ENCODE results near the gene RBM6. TPM values are rescaled to one million over a fixed set of nuclear protein-coding genes. Genes with fewer than 3 reads are reported as not detected.
"Not testable (repeated sequence)": the region's sequence is repeated elsewhere in the genome, so short reads cannot be mapped to it uniquely, and the experiment has no call there.

Gene RBM6
- polyA plus RNA-seq, 1 donor = 153 TPM

DNA sequence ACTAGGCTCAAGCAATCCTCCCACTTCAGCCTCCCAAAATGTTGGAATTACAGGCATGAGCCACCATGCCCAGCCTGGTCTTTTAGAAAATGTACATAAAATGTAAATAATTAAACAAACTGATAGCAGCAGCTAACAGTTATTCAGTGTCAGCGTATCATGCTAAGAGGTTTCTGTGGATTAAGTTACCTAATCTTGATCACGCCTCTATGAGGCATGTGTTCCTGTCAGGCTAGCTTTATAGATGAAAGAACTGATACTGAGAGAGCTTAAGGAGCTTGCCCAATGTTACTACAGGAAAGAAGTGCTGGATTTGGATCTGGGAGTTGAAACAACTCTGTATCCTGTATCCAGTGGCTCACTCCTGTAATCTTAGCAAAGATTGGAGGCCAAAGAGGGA lies 25.0 kb upstream of the RBM6 start:
- WGBS (ENCODE audit: insufficient coverage, low lambda C conversion rate) = 33% methylated on average over 1 of the region's 2 CpGs
- H3K4me3 ChIP-seq (ENCODE audit: low read length) = no peak overlapping the region
- H3K27ac ChIP-seq (ENCODE audit: low read length) = peak overlapping the region; percentile 8
- no peaks in the 10 kb centered on the region for H3K27me3 ChIP-seq (ENCODE audit: control insufficient read depth, insufficient read depth, low read length)
- DNase-seq = no peak
- H3K9me3 ChIP-seq (ENCODE audit: control insufficient read depth, low read depth, low read length) = no peaks in the 10 kb centered on the region
- H3K36me3 ChIP-seq (ENCODE audit: control insufficient read depth, insufficient read depth, low read length) = peaks cover 34% of the 10 kb centered on the region
- H3K4me1 ChIP-seq (ENCODE audit: control insufficient read depth, insufficient read depth, low read length) = peaks cover 6% of the 10 kb centered on the region

GRCh38 chr3:49916686-49917085 lies 23.3 kb upstream of the RBM6 start:
- no peaks in the 10 kb centered on the region for H3K27me3 ChIP-seq (ENCODE audit: control insufficient read depth, insufficient read depth, low read length)
- no peak overlapping the region for H3K27ac ChIP-seq (ENCODE audit: low read length)
- no CpG with 5 or more reads among the region's 5 CpGs for WGBS (ENCODE audit: insufficient coverage, low lambda C conversion rate)
- H3K36me3 ChIP-seq (ENCODE audit: control insufficient read depth, insufficient read depth, low read length) = peaks cover 18% of the 10 kb centered on the region
- peaks cover 6% of the 10 kb centered on the region for H3K4me1 ChIP-seq (ENCODE audit: control insufficient read depth, insufficient read depth, low read length)
- H3K4me3 ChIP-seq (ENCODE audit: low read length) = no peak overlapping the region
- H3K9me3 ChIP-seq (ENCODE audit: control insufficient read depth, low read depth, low read length) = no peaks in the 10 kb centered on the region
- no peak for DNase-seq

- H3K36me3 ChIP-seq (ENCODE audit: control insufficient read depth, insufficient read depth, low read length); DNase-seq; H3K27ac ChIP-seq (ENCODE audit: low read length); H3K4me1 ChIP-seq (ENCODE audit: control insufficient read depth, insufficient read depth, low read length); H3K4me3 ChIP-seq (ENCODE audit: low read length); H3K9me3 ChIP-seq (ENCODE audit: control insufficient read depth, low read depth, low read length); H3K27me3 ChIP-seq (ENCODE audit: control insufficient read depth, insufficient read depth, low read length): not testable (repeated sequence)
- 100% methylated on average over 1 of the region's 19 CpGs for WGBS (ENCODE audit: insufficient coverage, low lambda C conversion rate)
Measured at GRCh38 chr3:49917806-49918590, 22.0 kb upstream of the RBM6 start.

- Histone ChIP-seq H3K27me3 (ENCODE audit: control insufficient read depth, insufficient read depth, low read length) (no peaks in the 10 kb centered on the region), H3K4me3 (ENCODE audit: low read length) (no peak overlapping the region), H3K36me3 (ENCODE audit: control insufficient read depth, insufficient read depth, low read length) (peaks cover 2% of the 10 kb centered on the region), H3K4me1 (ENCODE audit: control insufficient read depth, insufficient read depth, low read length) (peaks cover 33% of the 10 kb centered on the region), H3K27ac (ENCODE audit: low read length) (no peak overlapping the region), H3K9me3 (ENCODE audit: control insufficient read depth, low read depth, low read length) (no peaks in the 10 kb centered on the region)
- WGBS (ENCODE audit: insufficient coverage, low lambda C conversion rate) = no CpG with 5 or more reads among the region's 2 CpGs
- DNase-seq = no peak
Measured at GRCh38 chr3:49924683-49925082, 15.3 kb upstream of the RBM6 start.

- Histone ChIP-seq H3K4me1 (ENCODE audit: control insufficient read depth, insufficient read depth, low read length) (peaks cover 38% of the 10 kb centered on the region), H3K4me3 (ENCODE audit: low read length) (no peak overlapping the region), H3K36me3 (ENCODE audit: control insufficient read depth, insufficient read depth, low read length) (peaks cover 2% of the 10 kb centered on the region), H3K9me3 (ENCODE audit: control insufficient read depth, low read depth, low read length) (no peaks in the 10 kb centered on the region), H3K27me3 (ENCODE audit: control insufficient read depth, insufficient read depth, low read length) (no peaks in the 10 kb centered on the region), H3K27ac (ENCODE audit: low read length) (peak overlapping the region; percentile 83)
- WGBS (ENCODE audit: insufficient coverage, low lambda C conversion rate) = no CpG with 5 or more reads among the region's 2 CpGs
- no peak for DNase-seq
Measured at GRCh38 chr3:49925485-49925884, 14.5 kb upstream of the RBM6 start.

DNA sequence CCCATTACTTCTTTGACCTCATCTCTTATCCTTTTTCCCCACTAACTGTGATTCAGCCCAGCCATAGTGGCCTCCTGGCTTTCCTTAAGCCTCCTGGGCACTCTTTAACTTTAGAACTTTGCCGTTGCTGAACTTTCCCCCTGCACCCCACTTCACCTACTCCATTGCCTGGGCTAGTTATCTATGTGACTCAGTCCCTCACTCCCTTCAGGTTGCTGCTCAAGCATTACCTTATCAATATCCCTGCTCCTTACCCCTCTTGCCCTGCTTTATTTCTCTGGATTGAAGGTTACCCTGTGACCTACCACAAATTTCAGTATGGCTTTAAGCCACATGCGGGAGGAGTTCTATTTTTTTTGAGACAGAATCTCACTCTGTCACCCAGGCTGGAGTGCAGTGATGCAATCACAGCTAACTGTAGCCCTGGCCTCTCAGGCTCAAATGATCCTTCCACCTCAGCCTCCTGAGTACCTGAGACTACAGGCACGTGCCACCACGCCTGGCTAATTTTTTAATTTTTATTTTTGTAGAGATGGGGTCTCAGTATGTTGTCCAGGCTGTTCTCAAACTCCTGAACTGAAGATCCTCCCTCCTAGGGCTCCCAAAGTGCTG lies 13.7 kb upstream of the RBM6 start:
- Histone ChIP-seq H3K4me1 (ENCODE audit: control insufficient read depth, insufficient read depth, low read length) (peaks cover 46% of the 10 kb centered on the region), H3K27ac (ENCODE audit: low read length) (peak overlapping the region; percentile 83), H3K27me3 (ENCODE audit: control insufficient read depth, insufficient read depth, low read length) (no peaks in the 10 kb centered on the region), H3K9me3 (ENCODE audit: control insufficient read depth, low read depth, low read length) (no peaks in the 10 kb centered on the region), H3K4me3 (ENCODE audit: low read length) (no peak overlapping the region), H3K36me3 (ENCODE audit: control insufficient read depth, insufficient read depth, low read length) (peaks cover 2% of the 10 kb centered on the region)
- 60% methylated on average over 1 of the region's 4 CpGs for WGBS (ENCODE audit: insufficient coverage, low lambda C conversion rate)
- DNase-seq = peak; percentile 79 to 92

DNA sequence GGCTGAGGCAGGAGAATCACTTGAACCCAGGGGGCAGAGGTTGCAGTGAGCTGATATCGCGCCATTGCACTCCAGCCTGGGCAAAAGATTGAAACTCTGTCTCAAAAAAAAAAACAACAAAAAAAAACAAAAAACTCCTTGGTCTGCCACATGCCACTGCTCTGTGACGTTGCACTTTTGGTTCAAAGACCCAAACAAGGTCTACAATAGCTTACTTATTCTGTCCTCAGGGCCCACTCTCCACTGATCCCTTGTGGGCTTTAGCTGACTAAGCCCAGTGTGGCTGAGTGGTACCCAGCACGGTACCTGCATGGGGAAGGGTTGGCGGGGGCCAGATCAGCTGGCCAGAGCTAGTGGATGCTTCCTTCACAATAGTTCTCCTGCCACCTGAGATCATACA lies 12.2 kb upstream of the RBM6 start:
- no peak overlapping the region for H3K4me3 ChIP-seq (ENCODE audit: low read length)
- peaks cover 50% of the 10 kb centered on the region for H3K4me1 ChIP-seq (ENCODE audit: control insufficient read depth, insufficient read depth, low read length)
- DNase-seq = peak in 1 of 2 donors; percentile 20
- H3K27ac ChIP-seq (ENCODE audit: low read length) = peak overlapping the region; percentile 83
- H3K9me3 ChIP-seq (ENCODE audit: control insufficient read depth, low read depth, low read length) = no peaks in the 10 kb centered on the region
- H3K27me3 ChIP-seq (ENCODE audit: control insufficient read depth, insufficient read depth, low read length) = no peaks in the 10 kb centered on the region
- H3K36me3 ChIP-seq (ENCODE audit: control insufficient read depth, insufficient read depth, low read length) = peaks cover 2% of the 10 kb centered on the region
- 100% methylated on average over 2 of the region's 5 CpGs for WGBS (ENCODE audit: insufficient coverage, low lambda C conversion rate)

GRCh38 chr3:49928481-49929017 lies 11.4 kb upstream of the RBM6 start:
- peak overlapping the region; percentile 83 for H3K27ac ChIP-seq (ENCODE audit: low read length)

GRCh38 chr3:49929291-49930167 lies 10.4 kb upstream of the RBM6 start, which contains the start of gene MON1A:
TSS of gene MON1A (minus strand) at chr3:49929811. CDS start at chr3:49913346, 16,465 bp downstream.
- DNase-seq = peak; percentile 96 to 98
- Histone ChIP-seq H3K27ac (ENCODE audit: low read length) (peak within 1 kb of the TSS; percentile 83), H3K9me3 (ENCODE audit: control insufficient read depth, low read depth, low read length) (no peaks in the 10 kb centered on the region), H3K27me3 (ENCODE audit: control insufficient read depth, insufficient read depth, low read length) (no peaks in the 10 kb centered on the region), H3K4me3 (ENCODE audit: low read length) (peak within 1 kb of the TSS; percentile 87), H3K4me1 (ENCODE audit: control insufficient read depth, insufficient read depth, low read length) (peaks cover 50% of the 10 kb centered on the region), H3K36me3 (ENCODE audit: control insufficient read depth, insufficient read depth, low read length) (peaks cover 2% of the 10 kb centered on the region)
- no CpG with 5 or more reads among the region's 56 CpGs for WGBS (ENCODE audit: insufficient coverage, low lambda C conversion rate)

More at GRCh38 chr3:49928481-49929017, 11.4 kb upstream of the RBM6 start:
- Histone ChIP-seq H3K27me3 (ENCODE audit: control insufficient read depth, insufficient read depth, low read length) (no peaks in the 10 kb centered on the region), H3K4me1 (ENCODE audit: control insufficient read depth, insufficient read depth, low read length) (peaks cover 50% of the 10 kb centered on the region), H3K4me3 (ENCODE audit: low read length) (peak overlapping the region; percentile 87), H3K36me3 (ENCODE audit: control insufficient read depth, insufficient read depth, low read length) (peaks cover 2% of the 10 kb centered on the region), H3K9me3 (ENCODE audit: control insufficient read depth, low read depth, low read length) (no peaks in the 10 kb centered on the region)
- WGBS (ENCODE audit: insufficient coverage, low lambda C conversion rate) = no CpG with 5 or more reads among the region's 5 CpGs
- DNase-seq = peak; percentile 34 to 62

- H3K4me3 ChIP-seq (ENCODE audit: low read length) = peak overlapping the region; percentile 87
- 0% methylated on average over 1 of the region's 16 CpGs for WGBS (ENCODE audit: insufficient coverage, low lambda C conversion rate)
- peak overlapping the region; percentile 83 for H3K27ac ChIP-seq (ENCODE audit: low read length)
- no peaks in the 10 kb centered on the region for H3K27me3 ChIP-seq (ENCODE audit: control insufficient read depth, insufficient read depth, low read length)
- H3K9me3 ChIP-seq (ENCODE audit: control insufficient read depth, low read depth, low read length) = no peaks in the 10 kb centered on the region
- H3K36me3 ChIP-seq (ENCODE audit: control insufficient read depth, insufficient read depth, low read length) = no peaks in the 10 kb centered on the region
- peaks cover 48% of the 10 kb centered on the region for H3K4me1 ChIP-seq (ENCODE audit: control insufficient read depth, insufficient read depth, low read length)
- no peak for DNase-seq
Measured at GRCh38 chr3:49930168-49930690, 9.7 kb upstream of the RBM6 start.

Measured in large intestine (tissue), 3 donors.